Caco-2 (cell line): ENCODE data around the gene BICD1. TPM values are rescaled to one million over a fixed set of nuclear protein-coding genes. Genes with fewer than 3 reads are reported as not detected.
A peak's percentile ranks its signal among the peaks of the same experiment; 100 is the strongest.

Experiments used
- BruUV-seq: library from RNA; stranded (reverse); fragments of 400-500 nt; replicated peaks from 2 replicates; lab custom pipeline; 2021; lab: Mats Ljungman, UMichigan
- CTCF ChIA-PET: fragments of 300-600 bp; sonication (Branson Sonifier 250); formaldehyde crosslinking; loops from one replicate; lab custom pipeline; 2022; ENCODE audit warnings: antibody characterized with exemption; lab: Charles Lee
- POLR2A ChIA-PET: fragments of 300-600 bp; sonication (Branson Sonifier 250); formaldehyde crosslinking; loops from one replicate; lab custom pipeline; 2022; ENCODE audit warnings: antibody characterized with exemption; lab: Charles Lee
- DNase-seq, 2 experiments: peaks; one replicate each; pipeline versions ENCODE4 v3.0.0 to v3.0.0-alpha.2; 2020 to 2022
- H3K27me3 ChIP-seq: replicated peaks from 2 replicates; pipeline ENCODE4 v1.6.0; 2011; ENCODE audit warnings: low read length; ENCODE audit not compliant: control insufficient read depth, insufficient read depth
- H3K36me3 ChIP-seq: 2 replicates; pipeline ENCODE4 v1.5.1; 2011; ENCODE audit warnings: low read length; ENCODE audit not compliant: control insufficient read depth, insufficient read depth
- H3K4me1 ChIP-seq: fragments of 250-450 bp; sonication (Bioruptor Pico); 2 replicates; pipeline ENCODE4 v1.5.1; 2020; ENCODE audit warnings: mild to moderate bottlenecking
- H3K4me3 ChIP-seq: 2 replicates; pipeline ENCODE4 v1.5.1; 2011; ENCODE audit warnings: low read depth, mild to moderate bottlenecking, control low read depth, low read length
- H3K9me3 ChIP-seq: fragments of 250-450 bp; sonication (Bioruptor Pico); 2 replicates; pipeline ENCODE4 v1.5.1; 2020; ENCODE audit warnings: mild to moderate bottlenecking, moderate library complexity
- H3K27ac Mint-ChIP-seq: one replicate; pipeline ENCODE4 v1.8.0; 2022; ENCODE audit warnings: mixed read lengths; ENCODE audit not compliant: unreplicated experiment
- H3K27me3 Mint-ChIP-seq: one replicate; pipeline ENCODE4 v1.8.0; 2022; ENCODE audit warnings: mixed read lengths; ENCODE audit not compliant: insufficient read depth, unreplicated experiment
- H3K36me3 Mint-ChIP-seq: one replicate; pipeline ENCODE4 v1.8.0; 2022; ENCODE audit warnings: mild to moderate bottlenecking, mixed read lengths; ENCODE audit not compliant: insufficient read depth, unreplicated experiment
- H3K4me1 Mint-ChIP-seq: one replicate; pipeline ENCODE4 v1.8.0; 2022; ENCODE audit warnings: low read depth, mixed read lengths; ENCODE audit not compliant: unreplicated experiment
- H3K4me3 Mint-ChIP-seq: one replicate; pipeline ENCODE4 v1.8.0; 2022; ENCODE audit warnings: mild to moderate bottlenecking, moderate library complexity, mixed read lengths; ENCODE audit not compliant: unreplicated experiment
- H3K9me3 Mint-ChIP-seq: one replicate; pipeline ENCODE4 v1.8.0; 2022; ENCODE audit warnings: mixed read lengths; ENCODE audit not compliant: unreplicated experiment
- CTCF ChIP-seq, 2 experiments: fragments of 200-600 bp in 1 of 2; IDR thresholded peaks; 1 replicate in 1 of 2; 2 replicates in 1 of 2; pipeline versions ENCODE4 v1.5.1 to v1.8.0; 2011 to 2022; ENCODE audit warnings: antibody characterized with exemption in 1 of 2, control low read depth in 1 of 2, inconsistent platforms in 1 of 2, low read depth in 1 of 2, low read length in 1 of 2, mild to moderate bottlenecking in 1 of 2, moderate library complexity in 1 of 2; ENCODE audit not compliant: insufficient read depth in 1 of 2, severe bottlenecking in 1 of 2, unreplicated experiment in 1 of 2
- intact Hi-C: fragments of 100-400 bp; cut with micrococcal nuclease; formaldehyde crosslinking; loops from one replicate; pipeline ENCODE4 v1.10.0; 2022; ENCODE audit not compliant: unreplicated experiment
- total RNA-seq: library from RNA; stranded (reverse); gene quantifications from 2 replicates; pipeline ENCODE4 v1.2.3, GENCODE V29; 2022

Gene BICD1
- total RNA-seq, 1 experiment from 2014 or later = 36.2 TPM

DNA sequence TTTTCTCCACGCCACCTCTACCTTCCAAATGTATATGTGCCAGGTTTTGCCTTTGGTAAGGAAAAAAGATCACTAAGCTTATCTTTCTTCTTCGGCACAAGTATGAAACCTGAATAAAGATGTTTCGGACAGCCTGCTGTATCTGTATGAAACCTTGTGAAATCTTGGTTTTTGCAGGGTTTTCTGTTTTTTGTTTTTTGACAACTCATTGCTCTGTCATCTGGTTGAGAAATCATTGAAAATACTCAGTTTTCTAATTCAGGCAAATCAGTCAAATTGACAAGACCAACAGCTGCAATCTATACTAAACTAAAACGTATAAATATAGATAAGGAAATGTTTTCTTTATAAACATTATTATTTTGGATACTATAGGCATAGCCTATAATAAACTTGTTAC is 229.6 kb downstream of the BICD1 start:
- H3K36me3 ChIP-seq = peaks cover 1% of the 10 kb centered on the region
- no peak overlapping the region for H3K4me3 Mint-ChIP-seq
- peaks cover 3% of the 10 kb centered on the region for H3K4me1 ChIP-seq
- no TSS peak for BruUV-seq
- ChIA-PET CTCF (no interaction called here), POLR2A (no interaction called here)
- H3K36me3 Mint-ChIP-seq = no peaks in the 10 kb centered on the region
- H3K9me3 ChIP-seq = no peaks in the 10 kb centered on the region
- intact Hi-C loops = no loop called here
- H3K27ac Mint-ChIP-seq = no peak overlapping the region
- peaks cover 14% of the 10 kb centered on the region for H3K4me1 Mint-ChIP-seq
- no peak overlapping the region for H3K4me3 ChIP-seq
- DNase-seq = no peak
- TF ChIP-seq CTCF (IDR thresholded peaks at IDR 0.05; ENCODE audit: insufficient read depth in 1 of 2, low read depth in 1 of 2, low read length in 1 of 2, severe bottlenecking in 1 of 2, unreplicated experiment in 1 of 2) = no peak
- no peaks in the 10 kb centered on the region for H3K9me3 Mint-ChIP-seq
- H3K27me3 Mint-ChIP-seq = no peaks in the 10 kb centered on the region
- no peaks in the 10 kb centered on the region for H3K27me3 ChIP-seq

DNA sequence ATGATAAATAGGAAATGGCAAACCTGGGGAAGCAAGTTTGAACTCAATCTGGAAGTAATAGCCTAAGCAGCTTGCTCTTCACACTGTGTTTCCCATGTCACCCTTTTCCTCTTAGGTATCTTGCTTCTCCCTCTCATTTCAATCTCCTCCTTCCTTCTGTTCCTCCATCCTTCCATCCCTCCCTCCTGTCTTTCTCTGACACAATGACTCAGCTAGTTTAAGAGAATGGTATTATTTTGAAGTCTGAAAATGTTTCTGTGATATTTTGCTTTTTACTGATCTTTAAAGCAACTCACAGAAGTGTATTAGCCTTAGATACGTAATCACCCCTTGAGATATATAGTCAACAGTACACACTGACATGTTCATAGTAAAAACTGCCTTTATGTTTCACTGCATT is 236.8 kb downstream of the BICD1 start:
- Mint-ChIP-seq H3K36me3 (no peaks in the 10 kb centered on the region), H3K4me1 (no peaks in the 10 kb centered on the region), H3K9me3 (no peaks in the 10 kb centered on the region), H3K4me3 (no peak overlapping the region), H3K27me3 (no peaks in the 10 kb centered on the region), H3K27ac (no peak overlapping the region)
- ChIA-PET POLR2A (no interaction called here), CTCF (interaction anchor here (1.0 to 1.1 kb wide), 6 partner anchors 21 to 690 kb away, joined by 3 to 12 read pairs (median 6); partner anchors contain the start of gene YARS2)
- no TSS peak for BruUV-seq
- no peak for DNase-seq
- Histone ChIP-seq H3K9me3 (no peaks in the 10 kb centered on the region), H3K4me1 (no peaks in the 10 kb centered on the region), H3K36me3 (no peaks in the 10 kb centered on the region; the same call in 1 of the 2 replicates), H3K4me3 (no peak overlapping the region), H3K27me3 (no peaks in the 10 kb centered on the region)
- intact Hi-C loops = no loop called here
- TF ChIP-seq CTCF (IDR thresholded peaks at IDR 0.05; ENCODE audit: insufficient read depth in 1 of 2, low read depth in 1 of 2, low read length in 1 of 2, severe bottlenecking in 1 of 2, unreplicated experiment in 1 of 2) = no peak

GRCh38 chr12:32344047-32344446 is 237.4 kb downstream of the BICD1 start:
- TF ChIP-seq CTCF (IDR thresholded peaks at IDR 0.05; ENCODE audit: insufficient read depth in 1 of 2, low read depth in 1 of 2, low read length in 1 of 2, severe bottlenecking in 1 of 2, unreplicated experiment in 1 of 2) = peak in 1 of 2 experiments; percentile 40
- H3K4me1 Mint-ChIP-seq = no peaks in the 10 kb centered on the region
- intact Hi-C loops = loop anchor here (1.0 kb wide), 1 partner anchor 328 kb away; no protein-coding TSS in a partner anchor
- BruUV-seq = no TSS peak
- no peak overlapping the region for H3K27ac Mint-ChIP-seq
- Histone ChIP-seq H3K9me3 (no peaks in the 10 kb centered on the region), H3K27me3 (no peaks in the 10 kb centered on the region), H3K36me3 (no peaks in the 10 kb centered on the region; the same call in 1 of the 2 replicates), H3K4me1 (no peaks in the 10 kb centered on the region), H3K4me3 (no peak overlapping the region)
- H3K27me3 Mint-ChIP-seq = no peaks in the 10 kb centered on the region
- no peak overlapping the region for H3K4me3 Mint-ChIP-seq
- ChIA-PET POLR2A (interaction anchor here (0.5 kb wide), 1 partner anchor 359 kb away, joined by 5 read pairs; no protein-coding TSS in a partner anchor), CTCF (interaction anchor here (1.0 to 1.1 kb wide), 6 partner anchors 21 to 691 kb away, joined by 3 to 12 read pairs (median 6); partner anchors contain the start of gene YARS2)
- no peaks in the 10 kb centered on the region for H3K36me3 Mint-ChIP-seq
- H3K9me3 Mint-ChIP-seq = no peaks in the 10 kb centered on the region
- peak; percentile 54 for DNase-seq
